C4-2B (cell line): ENCODE measurements around the gene RPS6KA5.

Source experiments
- H3K27ac ChIP-seq: fragments of 450-650 bp; 2 replicates; pipeline ENCODE4 v1.5.1; 2017
- ZFX ChIP-seq: fragments of 450-650 bp; IDR thresholded peaks from 2 replicates; pipeline ENCODE4 v1.6.1; 2017
- TF ChIP-seq, protein P1 (sequence below): fragments of 450-650 bp; conservative IDR thresholded peaks from 2 replicates; pipeline ENCODE4 v1.5.1; 2017; ENCODE audit warnings: mild to moderate bottlenecking

Gene RPS6KA5

DNA sequence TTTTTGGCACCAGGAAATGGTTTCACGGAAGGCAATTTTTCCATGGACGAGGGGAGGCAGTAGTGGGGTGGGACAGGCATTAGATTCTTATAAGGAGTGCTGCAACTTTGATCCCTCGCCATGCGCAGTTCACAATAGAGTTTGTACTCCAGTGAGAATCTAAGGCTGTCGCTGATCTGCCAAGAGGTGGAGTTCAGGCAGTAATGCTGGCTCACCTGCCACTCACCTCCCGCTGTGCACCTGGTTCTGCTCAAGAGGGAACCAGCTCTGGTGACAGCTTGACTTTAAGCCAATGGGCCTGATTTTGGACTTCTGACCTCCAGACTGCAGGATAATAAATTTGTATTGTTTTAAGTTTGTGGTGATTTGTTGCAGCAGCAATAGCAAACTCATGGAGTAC is 163.4 kb downstream of the RPS6KA5 start:
- TF ChIP-seq, protein P1, sequence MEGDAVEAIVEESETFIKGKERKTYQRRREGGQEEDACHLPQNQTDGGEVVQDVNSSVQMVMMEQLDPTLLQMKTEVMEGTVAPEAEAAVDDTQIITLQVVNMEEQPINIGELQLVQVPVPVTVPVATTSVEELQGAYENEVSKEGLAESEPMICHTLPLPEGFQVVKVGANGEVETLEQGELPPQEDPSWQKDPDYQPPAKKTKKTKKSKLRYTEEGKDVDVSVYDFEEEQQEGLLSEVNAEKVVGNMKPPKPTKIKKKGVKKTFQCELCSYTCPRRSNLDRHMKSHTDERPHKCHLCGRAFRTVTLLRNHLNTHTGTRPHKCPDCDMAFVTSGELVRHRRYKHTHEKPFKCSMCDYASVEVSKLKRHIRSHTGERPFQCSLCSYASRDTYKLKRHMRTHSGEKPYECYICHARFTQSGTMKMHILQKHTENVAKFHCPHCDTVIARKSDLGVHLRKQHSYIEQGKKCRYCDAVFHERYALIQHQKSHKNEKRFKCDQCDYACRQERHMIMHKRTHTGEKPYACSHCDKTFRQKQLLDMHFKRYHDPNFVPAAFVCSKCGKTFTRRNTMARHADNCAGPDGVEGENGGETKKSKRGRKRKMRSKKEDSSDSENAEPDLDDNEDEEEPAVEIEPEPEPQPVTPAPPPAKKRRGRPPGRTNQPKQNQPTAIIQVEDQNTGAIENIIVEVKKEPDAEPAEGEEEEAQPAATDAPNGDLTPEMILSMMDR = no peak
- no peak for TF ChIP-seq ZFX
- no peak overlapping the region for H3K27ac ChIP-seq

DNA sequence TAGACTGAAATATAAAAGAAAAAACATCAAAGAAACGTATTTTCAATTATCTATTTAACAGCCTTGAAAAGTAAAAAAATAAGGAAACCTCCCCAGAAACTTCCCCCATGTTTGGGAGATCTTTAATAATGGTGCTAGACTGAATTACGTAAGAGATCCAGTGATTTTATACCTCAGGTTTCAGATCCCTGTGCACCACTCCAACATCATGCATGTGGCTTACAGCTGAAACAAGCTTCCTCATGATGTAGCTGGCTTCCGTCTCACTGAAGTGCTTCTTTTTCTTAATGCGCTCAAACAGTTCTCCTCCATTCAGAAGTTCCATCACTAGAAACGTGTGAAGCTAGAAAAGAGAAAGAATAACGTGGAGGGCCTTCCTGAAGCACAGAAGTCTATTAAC is 166.2 kb downstream of the RPS6KA5 start:
- H3K27ac ChIP-seq = no peak overlapping the region
- TF ChIP-seq, protein P1 = no peak
- no peak for TF ChIP-seq ZFX

DNA sequence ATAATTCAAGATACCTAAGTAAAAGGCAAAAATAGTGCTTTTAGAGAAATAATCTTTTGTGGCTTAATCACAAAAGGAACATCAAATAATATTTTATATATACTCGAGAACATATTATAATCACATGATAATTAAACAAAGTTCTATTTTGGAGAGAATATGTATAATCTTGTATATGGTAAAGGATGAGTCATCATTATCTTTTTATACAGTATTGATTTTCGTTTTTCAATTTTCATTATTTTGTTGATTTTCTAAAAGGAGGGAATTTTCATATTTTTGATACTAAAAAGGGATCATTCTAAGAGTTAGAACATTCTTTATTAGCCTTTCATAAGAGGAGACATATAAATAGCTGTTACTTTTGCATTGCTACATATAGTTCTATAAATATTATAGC is 166.9 kb downstream of the RPS6KA5 start:
- TF ChIP-seq, protein P1 = no peak
- no peak for TF ChIP-seq ZFX
- H3K27ac ChIP-seq = no peak overlapping the region

DNA sequence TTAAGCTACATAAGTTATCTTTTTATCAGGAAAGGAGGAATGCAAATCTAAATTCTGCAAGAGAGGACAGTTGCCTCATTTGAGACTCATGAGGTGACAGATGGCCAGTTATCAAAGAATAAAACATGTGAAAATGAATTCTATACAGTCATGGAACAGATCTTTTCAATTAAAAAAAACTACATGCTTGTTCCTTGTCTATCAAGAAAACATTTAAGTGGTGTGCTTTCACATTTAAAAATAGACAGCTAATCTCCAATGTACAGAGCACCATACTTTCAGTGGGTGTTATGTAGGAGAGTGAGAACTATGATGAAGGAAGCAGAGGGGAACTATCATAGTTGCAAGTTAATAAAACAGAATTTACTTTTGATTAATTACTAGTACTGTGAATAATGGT is 167.5 kb downstream of the RPS6KA5 start:
- H3K27ac ChIP-seq = no peak overlapping the region

DNA sequence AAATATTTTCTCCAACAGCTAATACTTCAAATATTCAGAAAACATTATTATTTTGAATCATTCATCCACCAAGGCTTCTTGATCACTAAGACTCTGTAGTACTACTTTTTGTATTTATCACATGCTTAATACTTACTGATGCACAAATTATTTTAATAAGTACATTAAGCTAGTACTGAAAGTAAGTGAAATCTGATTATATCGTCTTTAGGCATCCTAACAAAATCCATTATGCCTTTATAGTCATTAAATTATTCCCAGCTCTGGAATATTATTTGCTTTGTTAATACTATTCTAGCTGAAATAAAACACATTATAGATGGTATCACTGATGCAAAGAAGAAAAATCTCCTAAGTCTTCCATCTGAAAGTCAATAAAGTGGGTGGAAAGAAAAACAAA is 169.1 kb downstream of the RPS6KA5 start:
- TF ChIP-seq ZFX = no peak
- TF ChIP-seq, protein P1 = no peak
- no peak overlapping the region for H3K27ac ChIP-seq

More for the DNA sequence above, 167.5 kb downstream of the RPS6KA5 start:
- TF ChIP-seq, protein P1 = no peak
- TF ChIP-seq ZFX = no peak

DNA sequence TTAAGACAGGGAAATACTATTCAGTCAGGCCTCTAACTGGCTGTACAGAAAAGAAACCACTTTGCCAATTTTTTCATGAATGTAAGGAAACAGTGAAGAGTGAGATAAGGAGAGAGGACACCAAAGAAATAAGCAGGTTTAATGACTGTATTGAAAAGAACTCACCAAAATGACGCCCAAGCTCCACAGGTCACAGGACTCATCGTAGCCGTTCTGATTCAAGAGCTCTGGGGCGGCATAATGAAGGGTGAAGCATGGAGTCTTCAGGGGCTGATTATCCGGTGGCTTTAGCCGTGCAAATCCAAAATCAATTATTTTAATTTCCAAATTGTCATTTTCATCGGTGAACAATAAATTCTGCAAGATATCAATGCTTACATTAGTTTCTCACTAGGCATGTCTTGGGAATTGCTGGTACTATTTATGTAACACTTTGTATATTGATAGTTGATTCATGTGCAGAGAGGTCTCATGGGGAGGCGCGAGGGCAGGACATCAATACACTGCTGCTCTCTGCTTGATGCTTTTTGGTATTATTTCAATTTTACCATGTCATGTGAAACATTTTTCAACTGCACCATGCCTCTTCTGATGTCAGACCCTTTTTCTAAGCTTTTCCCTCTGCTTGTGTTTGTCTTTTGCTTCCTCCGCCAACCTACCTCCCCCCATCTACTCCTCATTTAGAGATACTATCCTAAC is 170.0 kb downstream of the RPS6KA5 start:
- H3K27ac ChIP-seq = no peak overlapping the region

DNA sequence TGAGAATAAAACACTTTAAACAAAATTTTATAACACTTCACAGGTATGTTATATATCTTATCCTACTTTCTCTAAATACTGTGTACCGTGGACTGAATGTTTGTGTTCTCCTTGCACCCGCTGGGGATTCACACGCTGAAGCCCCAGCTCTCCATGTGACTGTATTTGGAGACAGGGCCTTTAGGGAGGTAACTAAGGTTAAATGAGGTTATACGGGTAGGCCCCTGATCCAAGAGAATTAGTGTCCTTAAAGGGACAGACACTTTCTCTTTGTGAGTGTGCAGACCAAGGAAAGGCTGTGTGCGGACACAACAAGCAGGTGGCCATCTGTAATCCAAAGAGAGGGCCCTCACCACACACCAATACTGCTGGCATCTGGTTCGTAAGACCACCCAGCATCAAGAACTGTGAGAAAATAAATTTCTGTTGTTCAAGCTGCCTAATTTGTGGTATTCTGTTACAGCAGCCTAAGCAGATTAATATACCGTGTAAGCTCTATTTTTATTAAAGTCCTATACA is 174.1 kb downstream of the RPS6KA5 start:
- TF ChIP-seq, protein P1 = no peak
- no peak for TF ChIP-seq ZFX

More for the DNA sequence above, 170.0 kb downstream of the RPS6KA5 start:
- no peak for TF ChIP-seq ZFX
- TF ChIP-seq, protein P1 = no peak

More for the DNA sequence above, 174.1 kb downstream of the RPS6KA5 start:
- no peak overlapping the region for H3K27ac ChIP-seq
